ENCODE results near the gene MCOLN2. TPM values are rescaled to one million over a fixed set of nuclear protein-coding genes. Genes with fewer than 3 reads are reported as not detected.

MCOLN2 gene
- total RNA-seq, 1 donor, result 1.1 TPM

DNA sequence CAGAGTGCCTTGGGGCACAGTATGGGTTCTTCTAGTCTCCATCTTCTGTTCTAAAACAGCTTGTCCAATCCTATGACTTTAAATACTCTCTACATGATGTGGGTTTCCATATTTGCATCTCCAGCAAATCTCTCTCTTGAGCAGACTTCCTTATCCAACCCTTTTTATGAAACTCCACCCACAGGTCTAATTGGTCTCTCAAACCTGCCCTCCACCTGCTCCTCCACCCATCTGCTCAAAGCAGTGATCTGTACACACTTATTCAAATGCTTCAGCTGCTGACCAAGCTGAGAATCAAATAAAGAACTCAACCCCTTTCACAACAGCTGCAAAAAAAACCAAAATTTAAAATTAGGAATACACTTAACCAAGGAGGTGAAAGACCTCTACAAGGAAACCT lies 11.5 kb downstream of the MCOLN2 start:
- no peak overlapping the region for H3K4me3 ChIP-seq (ENCODE audit: low read depth, low read length)
- no peak for DNase-seq (ENCODE audit: low read depth)
- TF ChIP-seq, protein P1, sequence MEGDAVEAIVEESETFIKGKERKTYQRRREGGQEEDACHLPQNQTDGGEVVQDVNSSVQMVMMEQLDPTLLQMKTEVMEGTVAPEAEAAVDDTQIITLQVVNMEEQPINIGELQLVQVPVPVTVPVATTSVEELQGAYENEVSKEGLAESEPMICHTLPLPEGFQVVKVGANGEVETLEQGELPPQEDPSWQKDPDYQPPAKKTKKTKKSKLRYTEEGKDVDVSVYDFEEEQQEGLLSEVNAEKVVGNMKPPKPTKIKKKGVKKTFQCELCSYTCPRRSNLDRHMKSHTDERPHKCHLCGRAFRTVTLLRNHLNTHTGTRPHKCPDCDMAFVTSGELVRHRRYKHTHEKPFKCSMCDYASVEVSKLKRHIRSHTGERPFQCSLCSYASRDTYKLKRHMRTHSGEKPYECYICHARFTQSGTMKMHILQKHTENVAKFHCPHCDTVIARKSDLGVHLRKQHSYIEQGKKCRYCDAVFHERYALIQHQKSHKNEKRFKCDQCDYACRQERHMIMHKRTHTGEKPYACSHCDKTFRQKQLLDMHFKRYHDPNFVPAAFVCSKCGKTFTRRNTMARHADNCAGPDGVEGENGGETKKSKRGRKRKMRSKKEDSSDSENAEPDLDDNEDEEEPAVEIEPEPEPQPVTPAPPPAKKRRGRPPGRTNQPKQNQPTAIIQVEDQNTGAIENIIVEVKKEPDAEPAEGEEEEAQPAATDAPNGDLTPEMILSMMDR (IDR thresholded peaks at IDR 0.05; ENCODE audit: insufficient read depth, low read length), result no peak

DNA sequence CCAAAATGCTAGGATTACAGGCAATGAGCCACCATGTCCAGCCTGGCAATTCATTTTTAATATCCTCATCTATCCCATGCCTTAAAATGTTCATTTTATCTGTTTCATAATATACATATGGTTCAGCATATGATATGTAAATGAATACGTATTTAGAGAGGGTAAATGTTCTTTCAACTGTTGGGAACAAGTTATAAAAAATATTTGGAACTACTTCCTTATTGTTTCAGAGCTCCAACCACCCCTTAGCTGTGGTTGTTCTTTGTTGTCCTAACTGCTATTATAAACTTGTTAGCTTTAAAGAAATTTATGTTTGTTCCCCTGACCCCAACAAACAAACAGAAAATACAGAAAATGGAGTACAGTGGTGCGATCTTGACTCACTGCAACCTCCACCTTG lies 14.5 kb downstream of the MCOLN2 start:
- no peak overlapping the region for H3K4me3 ChIP-seq (ENCODE audit: low read depth, low read length)
- DNase-seq (ENCODE audit: low read depth), result no peak
- TF ChIP-seq, protein P1 (IDR thresholded peaks at IDR 0.05; ENCODE audit: insufficient read depth, low read length), result no peak

DNA sequence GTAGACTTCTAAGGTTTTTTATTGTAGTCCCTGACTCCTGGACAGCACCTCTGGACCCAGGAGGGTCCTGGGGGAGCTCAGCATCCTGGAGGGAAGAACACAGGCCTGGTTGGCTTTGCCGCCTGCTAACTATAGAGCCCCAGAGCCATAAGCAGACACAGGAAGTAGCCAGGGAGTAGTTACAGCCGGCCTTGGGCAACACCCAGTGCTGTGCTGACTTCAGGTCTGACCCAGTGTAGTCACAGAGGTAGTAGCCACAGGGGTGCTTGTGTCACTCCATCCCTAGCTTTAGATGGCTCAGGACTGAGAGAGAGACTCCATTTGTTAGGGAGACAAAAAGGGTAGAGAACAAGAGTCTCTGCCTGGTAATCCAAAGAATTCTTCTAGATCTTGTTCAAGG lies 21.9 kb downstream of the MCOLN2 start:
- no peak for DNase-seq (ENCODE audit: low read depth)
- no peak overlapping the region for H3K4me3 ChIP-seq (ENCODE audit: low read depth, low read length)
- TF ChIP-seq, protein P1 (IDR thresholded peaks at IDR 0.05; ENCODE audit: insufficient read depth, low read length), result no peak

DNA sequence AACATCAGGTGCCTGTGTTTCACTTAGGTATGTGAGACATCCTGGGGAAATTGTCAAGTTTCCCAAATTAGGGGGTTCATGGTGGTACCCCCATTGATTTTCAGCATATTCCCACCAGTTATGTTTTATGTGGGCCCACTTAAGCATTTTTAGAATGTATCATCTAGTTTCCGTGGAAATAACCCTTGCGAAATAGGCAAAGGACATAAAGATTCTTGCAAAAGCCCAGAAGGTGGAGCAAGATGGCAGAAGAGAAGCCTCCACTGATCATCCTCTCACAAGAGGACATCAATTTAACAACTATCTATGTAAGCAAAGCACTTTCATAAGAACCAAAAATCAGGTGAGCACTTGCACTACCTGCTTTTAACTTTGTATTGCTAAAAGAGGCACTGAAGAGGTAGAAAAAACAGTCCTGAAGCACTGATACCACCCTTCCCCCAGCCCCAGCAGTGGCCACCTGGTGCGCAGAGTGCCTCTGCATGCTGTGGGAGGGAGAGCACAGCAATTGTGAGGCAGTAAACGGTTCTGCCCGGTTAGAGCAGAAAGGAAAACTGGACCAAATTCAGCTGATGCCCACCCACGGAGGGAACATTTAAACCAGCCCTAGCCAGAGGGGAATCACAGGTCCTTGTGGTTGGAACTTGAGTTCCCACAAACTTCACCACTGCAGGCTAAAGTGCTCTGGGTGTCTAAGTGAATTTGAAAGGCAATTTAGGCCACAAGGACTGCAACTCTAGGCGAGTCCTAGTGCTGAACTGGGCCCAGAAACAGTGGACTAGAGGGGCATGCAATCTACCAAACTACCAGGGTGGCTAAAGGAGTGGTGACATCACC lies 23.2 kb downstream of the MCOLN2 start:
- DNase-seq (ENCODE audit: low read depth), result peak; percentile 15
- TF ChIP-seq, protein P1 (IDR thresholded peaks at IDR 0.05; ENCODE audit: insufficient read depth, low read length), result no peak
- H3K4me3 ChIP-seq (ENCODE audit: low read depth, low read length), result no peak overlapping the region

DNA sequence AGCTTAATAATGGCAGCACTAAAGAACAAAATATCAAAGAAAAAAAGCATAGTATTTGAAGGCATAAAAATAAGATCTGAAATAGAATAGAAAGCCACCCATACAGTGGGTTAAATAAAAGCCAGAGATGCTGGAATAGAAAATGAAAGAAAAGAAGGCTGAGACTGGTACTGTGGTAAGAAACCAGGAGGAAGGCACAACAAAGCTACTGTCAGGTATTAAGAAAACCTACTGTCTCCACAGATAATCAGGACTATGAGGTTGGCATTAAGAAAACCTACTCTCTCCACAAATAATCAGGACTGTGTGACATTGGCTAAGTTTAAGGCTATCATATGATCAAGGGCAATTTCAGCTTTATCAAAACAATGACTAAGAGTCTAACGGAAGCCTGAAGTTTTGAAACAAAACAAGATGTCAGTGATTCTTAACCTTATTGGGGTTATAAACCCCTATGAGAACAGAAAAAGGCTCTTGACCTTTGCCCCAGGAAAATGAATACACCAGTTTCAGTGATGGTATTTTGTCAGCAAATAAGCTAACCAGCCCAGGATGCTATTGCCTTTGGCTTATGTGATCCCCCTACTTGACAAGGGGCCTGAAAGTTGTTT lies 24.4 kb downstream of the MCOLN2 start:
- TF ChIP-seq, protein P1 (IDR thresholded peaks at IDR 0.05; ENCODE audit: insufficient read depth, low read length), result no peak
- DNase-seq (ENCODE audit: low read depth), result peak; percentile 13

DNA sequence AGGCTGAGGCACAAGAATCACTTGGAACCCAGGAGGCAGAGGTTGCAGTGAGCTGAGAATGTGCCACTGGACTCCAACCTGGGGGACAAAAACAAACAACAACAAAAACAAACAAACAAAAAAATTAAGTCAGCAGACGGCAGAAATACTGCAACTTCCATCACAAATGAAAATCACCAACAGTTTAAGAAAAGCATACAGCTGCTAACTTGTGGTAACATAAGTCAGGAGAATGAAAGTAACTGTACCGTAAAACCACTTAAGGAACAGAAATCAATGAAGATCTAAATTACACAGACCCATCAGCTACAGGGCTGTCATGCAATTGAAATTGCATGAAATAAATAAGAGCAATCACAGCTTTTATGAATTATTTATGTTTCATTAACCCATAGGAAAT lies 25.0 kb downstream of the MCOLN2 start:
- TF ChIP-seq, protein P1 (IDR thresholded peaks at IDR 0.05; ENCODE audit: insufficient read depth, low read length), result no peak
- no peak for DNase-seq (ENCODE audit: low read depth)

More for the DNA sequence above, 24.4 kb downstream of the MCOLN2 start:
- no peak overlapping the region for H3K4me3 ChIP-seq (ENCODE audit: low read depth, low read length)

More for the DNA sequence above, 25.0 kb downstream of the MCOLN2 start:
- H3K4me3 ChIP-seq (ENCODE audit: low read depth, low read length), result no peak overlapping the region

Measured in fibroblast of the aortic adventitia (primary cell).